Activated CD4-positive, alpha-beta memory T cell treated with anti-CD3 and anti-CD28 coated beads, Interleukin-2, amount 10 ng/mL, durations not matched to agents 7 days and 5 days (primary cell): Measurements from ENCODE around the gene MAN1B1. TPM values are rescaled to one million over a fixed set of nuclear protein-coding genes. Genes with fewer than 3 reads are reported as not detected.
"Not testable (repeated sequence)": the region's sequence is repeated elsewhere in the genome, so short reads cannot be mapped to it uniquely, and the experiment has no call there.

Experiments
- CTCF ChIA-PET: fragments of 350-600 bp; sonication (Branson Sonifier 250); formaldehyde crosslinking; loops from one replicate; lab custom pipeline; 2021; ENCODE audit warnings: antibody characterized with exemption, inconsistent platforms; lab: Charles Lee
- POLR2A ChIA-PET: fragments of 350-600 bp; sonication (Branson Sonifier 250); formaldehyde crosslinking; loops from one replicate; lab custom pipeline; 2021; ENCODE audit warnings: antibody characterized with exemption; lab: Charles Lee
- DNase-seq: peaks from one replicate; pipeline ENCODE4 v3.0.0-alpha.2; 2020
- H3K27ac Mint-ChIP-seq: one replicate; pipeline ENCODE4 v1.8.0; 2021; ENCODE audit warnings: mild to moderate bottlenecking, mixed read lengths
- H3K27me3 Mint-ChIP-seq: one replicate; pipeline ENCODE4 v1.8.0; 2021; ENCODE audit warnings: mixed read lengths
- H3K36me3 Mint-ChIP-seq: one replicate; pipeline ENCODE4 v1.8.0; 2021; ENCODE audit warnings: low read depth, mixed read lengths
- H3K4me1 Mint-ChIP-seq: one replicate; pipeline ENCODE4 v1.8.0; 2021; ENCODE audit warnings: mixed read lengths
- H3K4me3 Mint-ChIP-seq: one replicate; pipeline ENCODE4 v1.8.0; 2021; ENCODE audit warnings: mild to moderate bottlenecking, mixed read lengths
- H3K9me3 Mint-ChIP-seq: one replicate; pipeline ENCODE4 v1.8.0; 2021; ENCODE audit warnings: mixed read lengths
- total RNA-seq, 2 experiments: library from RNA; stranded (reverse); gene quantifications; one replicate each; pipeline ENCODE4 v1.2.3, GENCODE V29; 2021

MAN1B1 gene
- total RNA-seq, 2 experiments from 2014 or later = 51.4 to 51.9 TPM

- H3K4me3 Mint-ChIP-seq, H3K36me3 Mint-ChIP-seq, H3K27ac Mint-ChIP-seq, H3K27me3 Mint-ChIP-seq, DNase-seq, POLR2A ChIA-PET, H3K9me3 Mint-ChIP-seq: not testable (repeated sequence)
- CTCF ChIA-PET = interaction anchor here (1.0 to 2.2 kb wide), 4 partner anchors 55 to 115 kb away, joined by 3 to 15 read pairs (median 4); no protein-coding TSS in a partner anchor
- peaks cover 20% of the 10 kb centered on the region for H3K4me1 Mint-ChIP-seq
Measured at GRCh38 chr9:137121927-137122795, 35.4 kb downstream of the MAN1B1 start.

GRCh38 chr9:137122796-137123467 is 36.1 kb downstream of the MAN1B1 start:
- CTCF ChIA-PET = interaction anchor here (0.6 to 2.2 kb wide), 7 partner anchors 54 to 114 kb away, joined by 3 to 15 read pairs (median 5); partner anchors contain the start of genes CYSRT1 and TPRN
- H3K9me3 Mint-ChIP-seq, H3K36me3 Mint-ChIP-seq, H3K4me3 Mint-ChIP-seq, H3K27me3 Mint-ChIP-seq, H3K27ac Mint-ChIP-seq, DNase-seq, POLR2A ChIA-PET: not testable (repeated sequence)
- H3K4me1 Mint-ChIP-seq = peaks cover 27% of the 10 kb centered on the region

- ChIA-PET CTCF (interaction anchor here (0.6 to 2.2 kb wide), 6 partner anchors 27 to 114 kb away, joined by 3 to 15 read pairs (median 4); partner anchors contain the start of genes CYSRT1 and TPRN), POLR2A (no interaction called here)
- Mint-ChIP-seq H3K27me3 (no peaks in the 10 kb centered on the region), H3K36me3 (no peaks in the 10 kb centered on the region), H3K27ac (no peak overlapping the region), H3K9me3 (no peaks in the 10 kb centered on the region), H3K4me1 (peaks cover 32% of the 10 kb centered on the region), H3K4me3 (no peak overlapping the region)
- DNase-seq = no peak
Measured at GRCh38 chr9:137123468-137123837, 36.7 kb downstream of the MAN1B1 start.

- H3K36me3 Mint-ChIP-seq, POLR2A ChIA-PET: not testable (repeated sequence)
- CTCF ChIA-PET = interaction anchor here (1.1 to 2.2 kb wide), 3 partner anchors 28 to 113 kb away, joined by 3 to 15 read pairs (median 4); partner anchors contain the start of gene TPRN
Measured at GRCh38 chr9:137123952-137124462, 37.2 kb downstream of the MAN1B1 start.

GRCh38 chr9:137126786-137127185 is 40.0 kb downstream of the MAN1B1 start:
- peak overlapping the region; percentile 91 for H3K27ac Mint-ChIP-seq
- no peaks in the 10 kb centered on the region for H3K9me3 Mint-ChIP-seq
- H3K4me3 Mint-ChIP-seq = peak overlapping the region; percentile 81
- H3K36me3 Mint-ChIP-seq = no peaks in the 10 kb centered on the region
- CTCF ChIA-PET = interaction anchor here (0.6 to 1.6 kb wide), 6 partner anchors 45 to 160 kb away, joined by 3 to 9 read pairs (median 4); partner anchors contain the start of genes ABCA2 and RNF224
- peaks cover 39% of the 10 kb centered on the region for H3K4me1 Mint-ChIP-seq
- H3K27me3 Mint-ChIP-seq = peaks cover 1% of the 10 kb centered on the region
- POLR2A ChIA-PET = interaction anchor here (0.8 to 5.7 kb wide), 4 partner anchors 13 to 113 kb away, joined by 4 to 34 read pairs (median 9); partner anchors contain the start of genes DPP7 and TUBB4B
- DNase-seq = no peak

More at GRCh38 chr9:137123952-137124462, 37.2 kb downstream of the MAN1B1 start:
- not testable (repeated sequence) for H3K4me3 Mint-ChIP-seq, H3K27me3 Mint-ChIP-seq, H3K9me3 Mint-ChIP-seq, H3K27ac Mint-ChIP-seq, DNase-seq
- peaks cover 36% of the 10 kb centered on the region for H3K4me1 Mint-ChIP-seq

GRCh38 chr9:137127301-137128157 is 40.7 kb downstream of the MAN1B1 start:
- POLR2A ChIA-PET = interaction anchor here (0.8 to 5.7 kb wide), 7 partner anchors 13 to 400 kb away, joined by 3 to 34 read pairs (median 4); partner anchors contain the start of genes ANAPC2, DPP7, SSNA1 and TPRN
- Mint-ChIP-seq H3K27ac (peak overlapping the region; percentile 91), H3K9me3 (no peaks in the 10 kb centered on the region), H3K4me3 (peak overlapping the region; percentile 81), H3K4me1 (peaks cover 36% of the 10 kb centered on the region), H3K36me3 (no peaks in the 10 kb centered on the region), H3K27me3 (peaks cover 1% of the 10 kb centered on the region)
- DNase-seq = peak; percentile 57
- CTCF ChIA-PET = interaction anchor here (0.6 to 3.1 kb wide), 14 partner anchors 31 to 1713 kb away, joined by 3 to 25 read pairs (median 4); partner anchors contain the start of genes ABCA2, MAN1B1, RNF224 and TUBB4B

- peak overlapping the region; percentile 91 for H3K27ac Mint-ChIP-seq
- ChIA-PET POLR2A (interaction anchor here (1.0 to 5.7 kb wide), 11 partner anchors 11 to 401 kb away, joined by 3 to 37 read pairs (median 12); partner anchors contain the start of genes ANAPC2, DPP7, GRIN1 and RNF208), CTCF (interaction anchor here (0.6 to 3.1 kb wide), 13 partner anchors 32 to 1714 kb away, joined by 3 to 25 read pairs (median 4); partner anchors contain the start of genes ABCA2, MAN1B1, RNF224 and TUBB4B)
- DNase-seq = peak; percentile 35
- peaks cover 33% of the 10 kb centered on the region for H3K4me1 Mint-ChIP-seq
- H3K36me3 Mint-ChIP-seq = no peaks in the 10 kb centered on the region
- H3K27me3 Mint-ChIP-seq = peaks cover 4% of the 10 kb centered on the region
- peak overlapping the region; percentile 81 for H3K4me3 Mint-ChIP-seq
- H3K9me3 Mint-ChIP-seq = no peaks in the 10 kb centered on the region
Measured at GRCh38 chr9:137128158-137128861, 41.5 kb downstream of the MAN1B1 start.

GRCh38 chr9:137128862-137129455 is 42.2 kb downstream of the MAN1B1 start:
- ChIA-PET CTCF (interaction anchor here (0.6 to 3.1 kb wide), 16 partner anchors 10 to 148 kb away, joined by 3 to 25 read pairs (median 7); partner anchors contain the start of genes ANAPC2, CYSRT1, DPP7 and MAN1B1), POLR2A (interaction anchor here (1.0 to 5.7 kb wide), 21 partner anchors 10 to 401 kb away, joined by 3 to 37 read pairs (median 7); partner anchors contain the start of genes ANAPC2, CYSRT1, DPP7 and GRIN1)
- Mint-ChIP-seq H3K36me3 (no peaks in the 10 kb centered on the region), H3K27ac (peak overlapping the region; percentile 91), H3K9me3 (no peaks in the 10 kb centered on the region), H3K4me1 (peaks cover 30% of the 10 kb centered on the region), H3K4me3 (peak overlapping the region; percentile 81), H3K27me3 (peaks cover 4% of the 10 kb centered on the region)
- peak; percentile 35 for DNase-seq

- H3K4me1 Mint-ChIP-seq = peaks cover 30% of the 10 kb centered on the region
- H3K36me3 Mint-ChIP-seq = no peaks in the 10 kb centered on the region
- ChIA-PET POLR2A (interaction anchor here (0.8 to 5.7 kb wide), 25 partner anchors 9 to 402 kb away, joined by 3 to 37 read pairs (median 7); partner anchors contain the start of genes ANAPC2, CYSRT1, DPP7 and GRIN1), CTCF (interaction anchor here (0.6 to 3.1 kb wide), 19 partner anchors 11 to 402 kb away, joined by 3 to 25 read pairs (median 4); partner anchors contain the start of genes ANAPC2, CYSRT1, DPP7 and MAN1B1)
- H3K9me3 Mint-ChIP-seq = no peaks in the 10 kb centered on the region
- DNase-seq = peak; percentile 93
- H3K27me3 Mint-ChIP-seq = peaks cover 4% of the 10 kb centered on the region
- H3K27ac Mint-ChIP-seq = peak overlapping the region; percentile 83
- H3K4me3 Mint-ChIP-seq = peak overlapping the region; percentile 81
Measured at GRCh38 chr9:137129456-137130175, 42.8 kb downstream of the MAN1B1 start.
